ENCODE results near the gene SRCAP.

- TF ChIP-seq, protein P1, sequence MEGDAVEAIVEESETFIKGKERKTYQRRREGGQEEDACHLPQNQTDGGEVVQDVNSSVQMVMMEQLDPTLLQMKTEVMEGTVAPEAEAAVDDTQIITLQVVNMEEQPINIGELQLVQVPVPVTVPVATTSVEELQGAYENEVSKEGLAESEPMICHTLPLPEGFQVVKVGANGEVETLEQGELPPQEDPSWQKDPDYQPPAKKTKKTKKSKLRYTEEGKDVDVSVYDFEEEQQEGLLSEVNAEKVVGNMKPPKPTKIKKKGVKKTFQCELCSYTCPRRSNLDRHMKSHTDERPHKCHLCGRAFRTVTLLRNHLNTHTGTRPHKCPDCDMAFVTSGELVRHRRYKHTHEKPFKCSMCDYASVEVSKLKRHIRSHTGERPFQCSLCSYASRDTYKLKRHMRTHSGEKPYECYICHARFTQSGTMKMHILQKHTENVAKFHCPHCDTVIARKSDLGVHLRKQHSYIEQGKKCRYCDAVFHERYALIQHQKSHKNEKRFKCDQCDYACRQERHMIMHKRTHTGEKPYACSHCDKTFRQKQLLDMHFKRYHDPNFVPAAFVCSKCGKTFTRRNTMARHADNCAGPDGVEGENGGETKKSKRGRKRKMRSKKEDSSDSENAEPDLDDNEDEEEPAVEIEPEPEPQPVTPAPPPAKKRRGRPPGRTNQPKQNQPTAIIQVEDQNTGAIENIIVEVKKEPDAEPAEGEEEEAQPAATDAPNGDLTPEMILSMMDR (conservative IDR thresholded peaks at IDR 0.05; ENCODE audit: low read length): no peak
- no peak for TF ChIP-seq EZH2phosphoT487 (IDR thresholded peaks at IDR 0.05; ENCODE audit: borderline replicate concordance)
Measured at GRCh38 chr16:30650369-30651123, 48.4 kb upstream of the SRCAP start, which contains the start of gene PRR14.

All from Loucy (cell line).